GM13977 (cell line): ENCODE data around the gene CASS4.

Source experiments
- DNase-seq: peaks from one replicate; pipeline ENCODE4 v3.0.0; 2012; ENCODE audit warnings: low spot score
- in situ Hi-C: fragments of 300-500 bp; cut with MboI; formaldehyde crosslinking; loops from one replicate; pipeline ENCODE4 v1.12.0; 2022; ENCODE audit warnings: low sequenced_read_pairs, low pct_unique_long_range_greater_than_20kb, mixed read lengths, inconsistent platforms; ENCODE audit not compliant: unreplicated experiment
- TF ChIP-seq, protein P1 (sequence below): IDR thresholded peaks from 2 replicates; pipeline ENCODE4 v1.5.1; 2012; ENCODE audit warnings: mild to moderate bottlenecking, control low read depth; ENCODE audit not compliant: insufficient read depth; ENCODE audit errors: extremely low read depth, missing control alignments

Gene CASS4

DNA sequence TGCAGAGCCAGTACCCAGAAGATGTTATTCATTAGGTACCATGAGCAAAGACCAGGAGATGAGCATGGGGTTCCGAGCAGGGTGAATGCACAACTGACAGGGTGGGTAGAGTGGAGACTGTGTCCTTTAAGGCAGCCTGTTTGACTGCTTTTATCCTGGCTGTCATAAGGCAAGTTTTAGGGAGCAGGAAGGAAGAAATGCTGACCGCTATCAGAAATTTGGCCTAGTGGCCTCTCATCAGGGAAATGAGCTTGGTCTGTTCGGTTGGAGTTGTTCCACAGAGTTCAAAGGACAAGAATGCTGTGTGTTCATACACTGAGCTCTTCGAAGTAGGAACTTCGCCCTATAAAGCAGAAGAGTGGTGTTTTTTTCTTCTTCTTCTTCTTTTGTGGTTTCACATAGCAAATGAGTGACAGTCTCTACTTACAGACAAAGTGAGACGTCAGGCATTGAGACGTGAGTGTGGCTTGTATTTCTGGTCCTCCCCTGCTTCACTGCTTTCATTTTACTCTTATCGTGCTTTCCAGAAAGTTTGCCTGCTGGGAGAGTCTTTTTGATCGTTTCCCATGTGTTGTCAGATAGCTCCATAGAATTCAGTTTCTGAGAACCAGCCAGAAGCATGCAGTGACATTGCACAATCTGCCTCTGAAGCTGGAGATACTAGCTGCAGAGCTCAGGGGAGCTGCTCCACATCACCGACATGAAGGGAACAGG lies at the start of gene CASS4:
Gene CASS4, plus strand, starts transcription at position 502 of the 714 bp plus-strand sequence. Its CDS starts 199 bp downstream, at position 701.
- TF ChIP-seq, protein P1, sequence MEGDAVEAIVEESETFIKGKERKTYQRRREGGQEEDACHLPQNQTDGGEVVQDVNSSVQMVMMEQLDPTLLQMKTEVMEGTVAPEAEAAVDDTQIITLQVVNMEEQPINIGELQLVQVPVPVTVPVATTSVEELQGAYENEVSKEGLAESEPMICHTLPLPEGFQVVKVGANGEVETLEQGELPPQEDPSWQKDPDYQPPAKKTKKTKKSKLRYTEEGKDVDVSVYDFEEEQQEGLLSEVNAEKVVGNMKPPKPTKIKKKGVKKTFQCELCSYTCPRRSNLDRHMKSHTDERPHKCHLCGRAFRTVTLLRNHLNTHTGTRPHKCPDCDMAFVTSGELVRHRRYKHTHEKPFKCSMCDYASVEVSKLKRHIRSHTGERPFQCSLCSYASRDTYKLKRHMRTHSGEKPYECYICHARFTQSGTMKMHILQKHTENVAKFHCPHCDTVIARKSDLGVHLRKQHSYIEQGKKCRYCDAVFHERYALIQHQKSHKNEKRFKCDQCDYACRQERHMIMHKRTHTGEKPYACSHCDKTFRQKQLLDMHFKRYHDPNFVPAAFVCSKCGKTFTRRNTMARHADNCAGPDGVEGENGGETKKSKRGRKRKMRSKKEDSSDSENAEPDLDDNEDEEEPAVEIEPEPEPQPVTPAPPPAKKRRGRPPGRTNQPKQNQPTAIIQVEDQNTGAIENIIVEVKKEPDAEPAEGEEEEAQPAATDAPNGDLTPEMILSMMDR = no peak
- peak; percentile 33 for DNase-seq
- in situ Hi-C loops = no loop called here

GRCh38 chr20:56362833-56363413 lies 49.1 kb upstream of the CASS4 start:
- TF ChIP-seq, protein P1 = no peak
- in situ Hi-C loops = no loop called here
- DNase-seq = no peak

DNA sequence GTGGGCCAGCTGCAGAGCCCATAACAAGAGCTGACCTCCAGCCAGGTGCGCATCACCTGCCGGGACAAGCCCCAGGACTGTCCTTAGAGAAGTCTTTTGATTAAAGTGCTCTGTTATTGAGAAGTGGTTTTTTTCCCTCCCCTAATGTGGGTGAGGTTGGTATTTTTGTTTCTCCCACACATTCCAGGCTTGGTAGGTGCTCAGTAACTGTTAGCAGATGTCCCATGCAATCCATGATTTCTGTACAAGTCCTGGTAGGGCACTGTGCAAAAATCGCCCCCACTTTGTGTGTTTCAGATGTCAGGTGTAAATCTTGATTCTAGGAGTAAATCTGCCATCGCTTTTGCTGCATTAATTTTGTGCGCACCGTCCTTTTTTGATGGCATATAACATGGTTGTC lies 48.6 kb upstream of the CASS4 start:
- DNase-seq = no peak
- in situ Hi-C loops = no loop called here
- TF ChIP-seq, protein P1 = no peak

DNA sequence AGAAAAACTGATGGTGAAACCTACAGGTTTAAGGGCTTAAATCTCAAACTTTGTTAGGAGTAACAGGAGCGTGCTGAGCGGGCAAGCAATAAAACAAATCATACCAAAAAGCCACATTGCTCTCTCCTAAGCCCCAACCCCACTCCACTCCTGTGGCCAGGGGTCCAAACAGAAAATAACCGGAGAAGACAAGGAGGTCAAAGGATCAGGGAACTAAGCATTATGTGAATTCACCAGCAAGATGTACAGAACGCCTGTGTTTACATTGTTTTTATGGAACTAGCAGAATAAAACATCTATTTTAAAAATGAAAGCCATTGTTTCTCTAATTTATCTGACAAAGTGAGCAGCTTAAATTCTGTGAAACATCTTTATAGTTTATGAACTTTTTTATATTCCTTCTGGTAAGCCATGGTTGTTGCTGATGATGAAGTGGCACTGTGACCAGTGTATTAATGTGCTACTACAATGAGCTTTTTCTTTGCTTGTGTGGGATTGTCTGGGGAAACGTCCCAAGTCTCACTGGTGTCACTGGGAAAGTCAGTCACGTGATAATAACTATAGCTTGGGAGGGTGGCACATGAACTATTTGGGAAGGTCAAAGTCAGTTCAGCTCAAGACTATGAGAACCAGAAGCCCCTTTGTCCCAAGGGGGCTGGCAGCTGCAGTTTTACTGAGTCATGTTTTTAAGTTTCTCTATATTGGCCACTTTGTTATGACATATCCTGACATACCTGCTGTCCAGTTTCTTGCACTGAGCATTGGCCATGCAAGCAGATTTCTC lies 43.5 kb upstream of the CASS4 start:
- no peak for DNase-seq
- in situ Hi-C loops = no loop called here
- TF ChIP-seq, protein P1 = no peak

GRCh38 chr20:56369179-56369578 lies 42.9 kb upstream of the CASS4 start:
- TF ChIP-seq, protein P1 = no peak
- in situ Hi-C loops = no loop called here
- no peak for DNase-seq

DNA sequence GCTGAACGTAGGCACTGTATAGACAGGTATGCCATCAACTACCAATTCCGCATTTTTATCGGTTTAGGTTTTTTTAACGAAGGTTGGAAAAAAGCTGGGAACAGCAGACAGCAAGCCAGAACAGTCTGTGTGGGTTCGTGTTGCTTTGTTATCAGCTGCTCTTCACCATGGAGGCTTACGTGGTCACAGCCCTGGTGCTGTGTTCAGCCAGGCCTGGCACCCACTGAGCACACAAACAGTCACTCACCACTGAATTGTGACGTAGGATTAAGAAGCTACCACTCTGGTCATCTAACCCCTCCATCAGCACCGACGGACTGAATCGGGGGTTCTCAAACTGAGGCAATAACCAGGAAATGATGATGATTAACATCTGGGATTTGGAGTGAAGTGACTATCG lies 40.1 kb upstream of the CASS4 start:
- in situ Hi-C loops = no loop called here
- TF ChIP-seq, protein P1 = no peak
- DNase-seq = no peak
